Lung (tissue), 12 donors: ENCODE data around the gene PCBP4. TPM values are rescaled to one million over a fixed set of nuclear protein-coding genes. Genes with fewer than 3 reads are reported as not detected.

Source experiments
- ATAC-seq: fragments of 200-7000 bp; cut with Tn5 transposase; one replicate; pipeline ENCODE4 v1.9.1; 2020; ENCODE audit warnings: moderate number of reproducible peaks; ENCODE audit not compliant: insufficient read depth, low FRiP score
- DNase-seq, 3 donors: peaks; one replicate each; pipeline ENCODE4 v3.0.0-alpha.2; 2013 to 2017
- H3K27ac ChIP-seq, 2 donors: one replicate each; pipeline ENCODE4 v1.5.1; 2013; ENCODE audit warnings: mild to moderate bottlenecking in 2 of 2, moderate library complexity in 2 of 2, control low read depth in 1 of 2, inconsistent platforms in 1 of 2, low read depth in 1 of 2, low read length in 1 of 2
- H3K27me3 ChIP-seq, 3 donors: one replicate each; pipeline ENCODE4 v1.5.1; 2013; ENCODE audit warnings: low read length in 2 of 3; ENCODE audit not compliant: control insufficient read depth in 3 of 3, insufficient read depth in 3 of 3
- H3K36me3 ChIP-seq, 4 donors: one replicate each; pipeline ENCODE4 v1.5.1; 2013; ENCODE audit warnings: low read length in 4 of 4, mild to moderate bottlenecking in 1 of 4, moderate library complexity in 1 of 4; ENCODE audit not compliant: control insufficient read depth in 4 of 4, insufficient read depth in 4 of 4
- H3K4me1 ChIP-seq, 5 donors: one replicate each; pipeline ENCODE4 v1.5.1; 2013; ENCODE audit warnings: low read length in 5 of 5, mild to moderate bottlenecking in 2 of 5, moderate library complexity in 1 of 5; ENCODE audit not compliant: control insufficient read depth in 5 of 5, insufficient read depth in 5 of 5
- H3K4me3 ChIP-seq: one replicate; pipeline ENCODE4 v1.5.1; 2013; ENCODE audit warnings: mild to moderate bottlenecking, control low read depth, moderate library complexity
- H3K9ac ChIP-seq, 2 donors: one replicate each; pipeline ENCODE4 v1.5.1; 2013; ENCODE audit warnings: low read length in 2 of 2, control low read depth in 1 of 2; ENCODE audit not compliant: insufficient read depth in 1 of 2
- H3K9me3 ChIP-seq, 4 donors: one replicate each; pipeline ENCODE4 v1.5.1; 2013; ENCODE audit warnings: low read length in 3 of 4, mild to moderate bottlenecking in 1 of 4, moderate library complexity in 1 of 4; ENCODE audit not compliant: control insufficient read depth in 4 of 4, insufficient read depth in 3 of 4
- CTCF ChIP-seq: IDR thresholded peaks from 2 replicates; pipeline ENCODE4 v1.5.1; 2012; ENCODE audit warnings: mild to moderate bottlenecking; ENCODE audit errors: control extremely low read depth, extremely low read depth
- WGBS, 2 donors: extraction: QIAGEN DNeasy Blood & Tissue Kit; methylation state at CpG; one replicate each; pipeline ENCODE4 v1.1.7; 2013; 5-methylcytosine and 5-hydroxymethylcytosine counted together
- polyA plus RNA-seq, 2 donors: library from polyadenylated mRNA; stranded (reverse); fragments of 200-250 nt; gene quantifications; one replicate each; pipeline ENCODE4 v1.2.1, GENCODE V29; 2013
- total RNA-seq, 2 donors: library from RNA; depleted of rRNA in 1 of 2; stranded (reverse); fragments of >200 nt in 1 of 2; gene quantifications; one replicate each; pipeline ENCODE4 v1.2.1, GENCODE V29; 2014 to 2021
- donor health status: control.
- donor health status: control.
- donor health status: Bipolar disorder and iron deficiency.
- donor health status: healthy.
- donor health status: DM: yes; HTN: yes; CAD: no.

PCBP4 gene
- total and polyA plus RNA-seq, 4 donors = 17.4 to 44.3 (median 28.6) TPM

GRCh38 chr3:51955893-51956770 is 11.1 kb downstream of the PCBP4 start:
- no peaks in the 10 kb centered on the region for H3K9me3 ChIP-seq
- WGBS, 2 donors = 1 to 6% methylated on average over 66 to 97 of the region's 97 CpGs
- peaks cover 0 to 6% (median 0%) of the 10 kb centered on the region in 3 donors for H3K27me3 ChIP-seq
- ATAC-seq (peak; percentile 50), DNase-seq (peak; percentile 74 to 87 (median 75))
- H3K36me3 ChIP-seq = peaks cover 0 to 13% (median 3%) of the 10 kb centered on the region in 4 donors
- peak overlapping the region; percentile 3 to 86 for H3K27ac ChIP-seq
- H3K4me1 ChIP-seq = peaks cover 0 to 11% (median 4%) of the 10 kb centered on the region in 5 donors
- no peak for TF ChIP-seq CTCF
- H3K9ac ChIP-seq = no peak overlapping the region
- H3K4me3 ChIP-seq = no peak overlapping the region

- no peak for DNase-seq
- Histone ChIP-seq H3K9me3 (no peaks in the 10 kb centered on the region), H3K4me1 (peaks cover 0 to 11% (median 4%) of the 10 kb centered on the region in 5 donors), H3K27ac (peak within 1 kb of the TSS; percentile 3 to 86), H3K27me3 (peaks cover 0 to 6% (median 0%) of the 10 kb centered on the region in 3 donors), H3K36me3 (peaks cover 0 to 13% (median 2%) of the 10 kb centered on the region in 4 donors), H3K9ac (no peak within 1 kb of the TSS), H3K4me3 (no peak within 1 kb of the TSS)
- ATAC-seq = no peak
- TF ChIP-seq CTCF = no peak
- 29 to 36% methylated on average over 32 to 33 of the region's 33 CpGs for WGBS, 2 donors
Measured at GRCh38 chr3:51955175-51955892, 11.9 kb downstream of the PCBP4 start, which contains the start of gene GPR62. Gene GPR62, plus strand, starts transcription at chr3:51955381. Its CDS starts 272 bp downstream, at chr3:51955653.

- WGBS, 2 donors = 88% methylated on average over 1 of the region's 1 CpG
Measured at GRCh38 chr3:51954713-51955112, 12.5 kb downstream of the PCBP4 start.

More at GRCh38 chr3:51954713-51955112, 12.5 kb downstream of the PCBP4 start:
- Histone ChIP-seq H3K4me3 (no peak overlapping the region), H3K27ac (no peak overlapping the region), H3K4me1 (peaks cover 0 to 11% (median 4%) of the 10 kb centered on the region in 5 donors), H3K9me3 (no peaks in the 10 kb centered on the region), H3K27me3 (peaks cover 0 to 6% (median 0%) of the 10 kb centered on the region in 3 donors), H3K36me3 (peaks cover 0 to 7% (median under 1%) of the 10 kb centered on the region in 4 donors), H3K9ac (no peak overlapping the region)
- ATAC-seq = no peak
- TF ChIP-seq CTCF = no peak
- no peak for DNase-seq
